SK-N-SH (cell line): ENCODE data around the gene PRND. TPM values are rescaled to one million over a fixed set of nuclear protein-coding genes. Genes with fewer than 3 reads are reported as not detected.

ENCODE experiments used
- CTCF ChIA-PET: fragments of 300-600, 350-600 bp; formaldehyde crosslinking; extraction: SDS; loops from one replicate; lab custom pipeline; 2021; lab: Yijun Ruan, JAX
- POLR2A ChIA-PET: fragments of 350-600 bp; sonication (Branson Sonifier 250); formaldehyde crosslinking; extraction: SDS; loops from one replicate; lab custom pipeline; 2020; ENCODE audit warnings: antibody characterized with exemption, inconsistent platforms; lab: Yijun Ruan, JAX
- DNase-seq: peaks from one replicate; pipeline ENCODE4 v3.0.0; 2012
- H2AFZ ChIP-seq: fragments of 200-600 bp; sonication (generic); 2 replicates; pipeline ENCODE4 v1.8.1; 2016; ENCODE audit warnings: antibody characterized with exemption, mild to moderate bottlenecking, low read depth
- H3F3A ChIP-seq: fragments of 200-600 bp; sonication (generic); replicated peaks from 2 replicates; pipeline ENCODE3; 2016; ENCODE audit warnings: antibody characterized with exemption, mild to moderate bottlenecking; ENCODE audit not compliant: insufficient read depth
- H3K27ac ChIP-seq, 2 experiments: fragments of 200-500 bp in 1 of 2; fragments of 200-600 bp in 1 of 2; sonication (Bioruptor generic) in 1 of 2; sonication (generic), shearing (Covaris generic) in 1 of 2; 2 replicates each; pipeline versions ENCODE4 v1.5.1 to v1.6.1; 2014 to 2016; ENCODE audit warnings: low read depth in 2 of 2, inconsistent platforms in 1 of 2, low read length in 1 of 2, mild to moderate bottlenecking in 1 of 2, mixed read lengths in 1 of 2
- H3K27me3 ChIP-seq: fragments of 200-600 bp; sonication (generic), shearing (Covaris generic); 2 replicates; pipeline ENCODE4 v1.6.1; 2016; ENCODE audit warnings: mixed run types; ENCODE audit not compliant: insufficient read depth
- H3K36me3 ChIP-seq, 2 experiments: fragments of 200-500 bp in 1 of 2; fragments of 200-600 bp in 1 of 2; sonication (Bioruptor generic) in 1 of 2; sonication (generic) in 1 of 2; replicated peaks in 1 of 2; 2 replicates each; pipeline versions ENCODE3 to v1.5.1; 2014 to 2016; ENCODE audit warnings: low read length in 1 of 2, mild to moderate bottlenecking in 1 of 2; ENCODE audit not compliant: insufficient read depth in 2 of 2, control insufficient read depth in 1 of 2
- H3K4me1 ChIP-seq, 2 experiments: fragments of 200-500 bp in 1 of 2; fragments of 200-600 bp in 1 of 2; sonication (Bioruptor generic) in 1 of 2; sonication (generic), shearing (Covaris generic) in 1 of 2; 2 replicates each; pipeline versions ENCODE4 v1.5.1 to v1.6.1; 2014 to 2016; ENCODE audit warnings: low read depth in 1 of 2, low read length in 1 of 2, mixed run types in 1 of 2; ENCODE audit not compliant: insufficient read depth in 2 of 2, control insufficient read depth in 1 of 2
- H3K4me2 ChIP-seq: fragments of 200-600 bp; sonication (generic), shearing (Covaris generic); 2 replicates; pipeline ENCODE4 v1.6.1; 2017; ENCODE audit warnings: mixed run types
- H3K4me3 ChIP-seq, 2 experiments: fragments of 200-500 bp in 1 of 2; fragments of 200-600 bp in 1 of 2; sonication (Bioruptor generic) in 1 of 2; sonication (generic), shearing (Covaris generic) in 1 of 2; 2 replicates each; pipeline versions ENCODE4 v1.5.1 to v1.8.1; 2014 to 2016; ENCODE audit warnings: low read depth in 2 of 2, inconsistent platforms in 1 of 2, low read length in 1 of 2, mild to moderate bottlenecking in 1 of 2, mixed read lengths in 1 of 2, moderate library complexity in 1 of 2
- H3K79me2 ChIP-seq: fragments of 200-600 bp; sonication (generic); 2 replicates; pipeline ENCODE4 v1.8.1; 2017; ENCODE audit warnings: mild to moderate bottlenecking; ENCODE audit not compliant: insufficient read depth
- H3K9ac ChIP-seq: fragments of 200-600 bp; sonication (generic); 2 replicates; pipeline ENCODE4 v1.6.1; 2017; ENCODE audit warnings: mixed run types
- H3K9me2 ChIP-seq: fragments of 200-600 bp; sonication (generic); 2 replicates; pipeline ENCODE4 v1.6.1; 2017; ENCODE audit warnings: mixed run types
- H3K9me3 ChIP-seq: fragments of 200-600 bp; sonication (generic); 2 replicates; pipeline ENCODE4 v1.6.1; 2017; ENCODE audit warnings: mixed run types, mild to moderate bottlenecking, moderate library complexity
- H4K20me1 ChIP-seq: fragments of 200-600 bp; sonication (generic); 2 replicates; pipeline ENCODE4 v1.6.1; 2017; ENCODE audit warnings: mild to moderate bottlenecking, mixed run types; ENCODE audit not compliant: insufficient read depth
- CHD2 ChIP-seq: fragments of 150-350 bp; IDR thresholded peaks from 2 replicates; pipeline ENCODE4 v1.6.1; 2018; ENCODE audit warnings: low read length; ENCODE audit not compliant: partially characterized antibody
- ELF1 ChIP-seq: IDR thresholded peaks from 2 replicates; pipeline ENCODE4 v1.4.0; 2012
- FOSL2 ChIP-seq: IDR thresholded peaks from 2 replicates; pipeline ENCODE4 v1.4.0; 2012; ENCODE audit warnings: low read depth, mild to moderate bottlenecking, moderate library complexity, borderline replicate concordance
- FOXJ3 ChIP-seq: sonication (generic); formaldehyde crosslinking; IDR thresholded peaks from 2 replicates; pipeline ENCODE4 v1.5.1; 2020; ENCODE audit warnings: mild to moderate bottlenecking, missing genetic modification reagents
- FOXM1 ChIP-seq: IDR thresholded peaks from 2 replicates; pipeline ENCODE4 v1.4.0; 2012; ENCODE audit warnings: low read depth, mild to moderate bottlenecking
- GATA2 ChIP-seq: sonication (generic); formaldehyde crosslinking; IDR thresholded peaks from 2 replicates; pipeline ENCODE4 v1.5.0; 2020; ENCODE audit warnings: mild to moderate bottlenecking, missing genetic modification reagents
- NRF1 ChIP-seq: IDR thresholded peaks from 2 replicates; pipeline ENCODE4 v1.6.1; 2012; ENCODE audit warnings: low read depth, mild to moderate bottlenecking, low read length
- PBX3 ChIP-seq: IDR thresholded peaks from 2 replicates; pipeline ENCODE4; 2012
- RCOR1 ChIP-seq: fragments of 150-350 bp; IDR thresholded peaks from 2 replicates; pipeline ENCODE4 v1.6.1; 2017; ENCODE audit warnings: antibody characterized with exemption, low read length
- REST ChIP-seq: IDR thresholded peaks from 2 replicates; pipeline ENCODE4 v1.6.1; 2012; ENCODE audit warnings: mild to moderate bottlenecking, low read depth, low read length, moderate library complexity
- RFX5 ChIP-seq: IDR thresholded peaks from 2 replicates; pipeline ENCODE4 v1.6.1; 2012; ENCODE audit warnings: mild to moderate bottlenecking, improper control_type of control experiment, low read length
- SMC3 ChIP-seq: IDR thresholded peaks from 2 replicates; pipeline ENCODE4 v1.6.1; 2012; ENCODE audit warnings: low read depth, low read length, improper control_type of control experiment
- TCF12 ChIP-seq: IDR thresholded peaks from 2 replicates; pipeline ENCODE4 v1.4.0; 2012
- USF2 ChIP-seq: fragments of 150-350 bp; IDR thresholded peaks from 2 replicates; pipeline ENCODE4 v1.6.1; 2017; ENCODE audit warnings: antibody characterized with exemption, low read length, low read depth, borderline replicate concordance
- YY1 ChIP-seq: IDR thresholded peaks from 2 replicates; pipeline ENCODE4 v1.4.0; 2012; ENCODE audit warnings: low read depth, mild to moderate bottlenecking
- WGBS: methylation state at CpG from one replicate; pipeline ENCODE4 v1.1.6; 2017; ENCODE audit warnings: low lambda C conversion rate; 5-methylcytosine and 5-hydroxymethylcytosine counted together
- polyA plus RNA-seq, 3 experiments: library from polyadenylated mRNA; depleted of rRNA; stranded (reverse); fragments of >200 nt; gene quantifications; 2 replicates each; pipeline ENCODE4 v1.2.3, GENCODE V29; 2012

PRND gene
- polyA plus RNA-seq, 1 of the 3 experiments (the other 2 are of a cell fraction), result not detected

GRCh38 chr20:4710106-4710475 lies 11.6 kb upstream of the PRND start (continued):
- no peak for TF ChIP-seq REST
- TF ChIP-seq GATA2 (CRISPR knock-in tag), result no peak
- TF ChIP-seq YY1, result no peak
- TF ChIP-seq ELF1, result no peak
- TF ChIP-seq USF2, result no peak

GRCh38 chr20:4711511-4711910 lies 10.2 kb upstream of the PRND start:
- 79% methylated on average over 5 of the region's 5 CpGs for WGBS
- ChIA-PET POLR2A (no interaction called here), CTCF (no interaction called here)

More at GRCh38 chr20:4711511-4711910, 10.2 kb upstream of the PRND start:
- no peak for DNase-seq
- no peaks in the 10 kb centered on the region for H3F3A ChIP-seq
- no peak overlapping the region for H3K4me3 ChIP-seq
- H3K4me2 ChIP-seq, result no peak overlapping the region
- H2AFZ ChIP-seq, result no peak overlapping the region
- H3K9me3 ChIP-seq, result no peaks in the 10 kb centered on the region
- H3K27me3 ChIP-seq, result no peaks in the 10 kb centered on the region
- no peak overlapping the region for H3K27ac ChIP-seq
- no peaks in the 10 kb centered on the region for H3K9me2 ChIP-seq
- no peaks in the 10 kb centered on the region for H3K36me3 ChIP-seq
- H4K20me1 ChIP-seq, result no peaks in the 10 kb centered on the region
- H3K79me2 ChIP-seq, result no peaks in the 10 kb centered on the region
- TF ChIP-seq ELF1 (no peak), GATA2 (CRISPR knock-in tag) (no peak), RCOR1 (no peak), SMC3 (no peak), NRF1 (no peak), CHD2 (no peak), FOSL2 (no peak), FOXJ3 (no peak), RFX5 (no peak), PBX3 (no peak), FOXM1 (no peak), TCF12 (no peak)
- H3K4me1 ChIP-seq, result no peaks in the 10 kb centered on the region
- no peak overlapping the region for H3K9ac ChIP-seq
